ENCODE data around the gene RAB28.

DNA sequence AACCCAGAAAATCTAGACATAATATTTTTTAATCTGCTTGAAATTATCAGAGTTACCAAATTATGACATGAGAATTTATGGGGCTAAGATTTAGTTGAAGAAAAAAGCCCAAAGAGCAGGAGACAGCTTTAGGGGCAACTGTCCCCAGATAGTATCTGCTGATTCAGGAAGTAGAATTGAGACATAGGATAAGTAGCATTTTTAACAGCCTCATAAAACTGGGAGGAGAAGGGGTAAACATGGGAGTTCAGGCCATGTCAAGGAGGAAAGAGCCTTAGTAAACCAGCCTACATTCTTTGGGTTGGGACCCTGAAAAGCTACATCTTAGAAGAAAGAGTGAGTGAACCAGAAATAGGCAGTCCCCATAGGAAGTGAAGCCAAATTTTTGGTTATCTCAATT, 9.7 kb upstream of the RAB28 start:
- TF ChIP-seq, protein P1, sequence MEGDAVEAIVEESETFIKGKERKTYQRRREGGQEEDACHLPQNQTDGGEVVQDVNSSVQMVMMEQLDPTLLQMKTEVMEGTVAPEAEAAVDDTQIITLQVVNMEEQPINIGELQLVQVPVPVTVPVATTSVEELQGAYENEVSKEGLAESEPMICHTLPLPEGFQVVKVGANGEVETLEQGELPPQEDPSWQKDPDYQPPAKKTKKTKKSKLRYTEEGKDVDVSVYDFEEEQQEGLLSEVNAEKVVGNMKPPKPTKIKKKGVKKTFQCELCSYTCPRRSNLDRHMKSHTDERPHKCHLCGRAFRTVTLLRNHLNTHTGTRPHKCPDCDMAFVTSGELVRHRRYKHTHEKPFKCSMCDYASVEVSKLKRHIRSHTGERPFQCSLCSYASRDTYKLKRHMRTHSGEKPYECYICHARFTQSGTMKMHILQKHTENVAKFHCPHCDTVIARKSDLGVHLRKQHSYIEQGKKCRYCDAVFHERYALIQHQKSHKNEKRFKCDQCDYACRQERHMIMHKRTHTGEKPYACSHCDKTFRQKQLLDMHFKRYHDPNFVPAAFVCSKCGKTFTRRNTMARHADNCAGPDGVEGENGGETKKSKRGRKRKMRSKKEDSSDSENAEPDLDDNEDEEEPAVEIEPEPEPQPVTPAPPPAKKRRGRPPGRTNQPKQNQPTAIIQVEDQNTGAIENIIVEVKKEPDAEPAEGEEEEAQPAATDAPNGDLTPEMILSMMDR (IDR thresholded peaks at IDR 0.05): no peak
- no peak for TF ChIP-seq POLR2A (IDR thresholded peaks at IDR 0.05)

Data from adrenal gland (tissue), 5 donors.